Ovary (tissue), 3 donors: ENCODE data around the gene CCSER2.

Experiments
- CTCF ChIP-seq, 3 donors: fragments of 450-650 bp in 2 of 3; fragments of 200-600 bp in 1 of 3; IDR thresholded peaks; one replicate each; pipeline versions ENCODE4 v1.5.1 to v1.8.0; 2016 to 2022; ENCODE audit warnings: antibody characterized with exemption in 3 of 3, mild to moderate bottlenecking in 1 of 3
- POLR2A ChIP-seq: fragments of 450-650 bp; IDR thresholded peaks from one replicate; pipeline ENCODE4 v1.6.1; 2017; ENCODE audit warnings: antibody characterized with exemption, mild to moderate bottlenecking, moderate library complexity
- donor health status: DM: no; HTN: no; CAD: no.

DNA sequence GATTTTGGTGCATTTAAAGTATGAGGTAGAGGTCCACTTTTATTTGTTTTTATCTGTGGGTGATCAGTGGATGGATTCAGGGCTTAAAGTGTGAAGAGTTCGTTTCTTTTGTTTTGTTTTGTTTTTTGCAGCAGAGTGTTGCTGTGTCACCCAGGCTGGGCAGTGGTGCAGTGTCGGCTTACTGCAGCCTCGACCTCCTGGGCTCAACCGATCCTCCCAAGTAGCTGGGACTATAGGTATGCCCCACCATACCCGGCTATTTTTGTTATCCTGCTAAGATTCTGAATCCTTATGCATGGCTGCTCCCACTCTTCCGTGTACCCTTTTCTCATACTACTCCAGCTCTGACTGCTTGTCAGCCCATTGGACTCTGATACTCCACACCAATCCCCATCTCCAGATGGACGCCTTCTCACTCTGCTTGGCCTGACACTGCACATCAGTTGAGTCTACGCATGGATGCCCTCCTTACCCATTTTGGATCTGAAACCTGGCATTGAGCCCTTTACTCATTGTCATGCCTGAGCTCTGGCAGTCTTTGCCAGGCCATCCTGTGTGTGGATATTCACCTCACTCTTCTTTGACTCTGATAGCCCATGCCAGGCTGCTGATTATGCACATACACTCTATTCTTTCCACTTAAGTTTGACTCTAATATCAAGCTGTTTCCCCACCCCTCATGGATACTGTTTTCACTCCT is 119.5 kb downstream of the CCSER2 start:
- TF ChIP-seq CTCF (IDR thresholded peaks at IDR 0.05) (no peak), POLR2A (no peak)
